Type B pancreatic cell (in vitro differentiated cells): ENCODE measurements around the gene C18orf32. TPM values are rescaled to one million over a fixed set of nuclear protein-coding genes. Genes with fewer than 3 reads are reported as not detected.

ENCODE experiments used
- DNase-seq: peaks from one replicate; pipeline ENCODE4 v3.0.0; 2021; ENCODE audit warnings: mixed read lengths; ENCODE audit not compliant: unreplicated experiment; ENCODE audit errors: extremely low spot score
- H3K27ac Mint-ChIP-seq: 2 replicates; pipeline ENCODE4 v1.8.0; 2021; ENCODE audit warnings: mild to moderate bottlenecking, mixed read lengths
- H3K27me3 Mint-ChIP-seq: 2 replicates; pipeline ENCODE4 v1.8.0; 2021; ENCODE audit warnings: mixed read lengths
- H3K36me3 Mint-ChIP-seq: 2 replicates; pipeline ENCODE4 v1.8.0; 2021; ENCODE audit warnings: mixed read lengths
- H3K4me1 Mint-ChIP-seq: one replicate; pipeline ENCODE4 v1.8.0; 2021; ENCODE audit warnings: mixed read lengths; ENCODE audit not compliant: unreplicated experiment
- H3K4me3 Mint-ChIP-seq: 2 replicates; pipeline ENCODE4 v1.8.0; 2021; ENCODE audit warnings: mild to moderate bottlenecking, mixed read lengths
- H3K9me3 Mint-ChIP-seq: 2 replicates; pipeline ENCODE4 v1.8.0; 2021; ENCODE audit warnings: mixed read lengths
- CTCF ChIP-seq: fragments of 200-600 bp; sonication (generic); conservative IDR thresholded peaks from 2 replicates; pipeline ENCODE4 v1.5.0; 2021; ENCODE audit warnings: antibody characterized with exemption, mild to moderate bottlenecking
- total RNA-seq: library from RNA; stranded (reverse); gene quantifications from 2 replicates; pipeline ENCODE4 v1.2.1, GENCODE V29; 2021; ENCODE audit warnings: low replicate concordance

The C18orf32 gene
- total RNA-seq, 1 donor from 2014 or later, result 42.1 TPM

DNA sequence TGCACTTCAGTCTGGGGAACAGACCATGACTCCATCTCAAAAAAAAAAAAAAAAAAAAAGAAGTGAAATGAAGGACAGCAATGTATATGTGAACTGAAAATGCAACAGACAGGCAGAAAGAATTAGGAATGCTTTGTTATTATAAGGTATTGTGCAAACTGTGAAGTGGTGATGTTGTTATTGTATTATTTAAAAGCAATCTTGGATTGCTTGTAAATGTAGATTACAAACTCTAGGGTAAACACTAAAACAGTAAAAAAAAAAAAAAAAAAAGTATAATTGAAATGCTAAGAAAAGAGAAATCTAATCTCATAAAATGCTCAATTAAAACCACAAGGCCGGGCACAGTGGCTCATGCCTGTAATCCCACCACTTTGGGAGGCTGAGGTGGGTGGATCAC, 51.9 kb downstream of the C18orf32 start:
- no peaks in the 10 kb centered on the region for H3K36me3 Mint-ChIP-seq
- no peak overlapping the region for H3K27ac Mint-ChIP-seq
- no peaks in the 10 kb centered on the region for H3K9me3 Mint-ChIP-seq
- no peak for TF ChIP-seq CTCF
- no peak overlapping the region for H3K4me3 Mint-ChIP-seq
- DNase-seq, result no peak
- H3K4me1 Mint-ChIP-seq, result no peaks in the 10 kb centered on the region
- no peaks in the 10 kb centered on the region for H3K27me3 Mint-ChIP-seq

DNA sequence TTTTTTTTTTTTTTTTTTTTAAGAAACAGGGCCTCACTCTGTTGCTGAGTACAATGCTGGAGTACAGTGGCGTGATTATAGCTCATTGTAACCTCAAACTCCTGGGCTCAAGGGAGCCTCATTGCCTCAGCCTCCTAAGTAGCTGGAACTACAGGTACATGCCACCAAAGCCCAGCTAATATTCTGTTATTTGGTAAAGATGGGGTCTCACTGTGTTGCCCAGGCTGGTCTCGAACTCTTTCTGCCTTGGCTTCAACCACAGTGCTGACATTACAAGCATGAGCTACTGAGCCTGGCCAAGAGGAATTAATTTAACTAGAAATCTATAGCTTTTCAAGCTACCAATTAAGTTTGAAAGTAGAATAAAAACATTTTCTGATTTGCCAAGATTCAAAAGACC, 54.4 kb downstream of the C18orf32 start:
- Mint-ChIP-seq H3K4me1 (no peaks in the 10 kb centered on the region), H3K27me3 (no peaks in the 10 kb centered on the region), H3K9me3 (no peaks in the 10 kb centered on the region), H3K4me3 (no peak overlapping the region), H3K36me3 (peaks cover 13% of the 10 kb centered on the region), H3K27ac (no peak overlapping the region)
- no peak for DNase-seq
- no peak for TF ChIP-seq CTCF

- Mint-ChIP-seq H3K9me3 (no peaks in the 10 kb centered on the region), H3K27ac (no peak overlapping the region), H3K4me1 (no peaks in the 10 kb centered on the region), H3K27me3 (no peaks in the 10 kb centered on the region), H3K4me3 (no peak overlapping the region), H3K36me3 (peaks cover 15% of the 10 kb centered on the region)
- TF ChIP-seq CTCF, result no peak
- no peak for DNase-seq
These were observed 55.7 kb downstream of the C18orf32 start for GRCh38 chr18:49431165-49431962.

Other genes starting within 250 kb of the C18orf32 start
- gene DYM, start 26.6 kb downstream of the C18orf32 start, total RNA-seq, result 65.0 and 68.8 TPM in 2 replicates
- gene RPL17, start 5.2 kb upstream of the C18orf32 start, total RNA-seq, result 2,087 and 2,300 TPM in 2 replicates
- gene LIPG, start 74.8 kb upstream of the C18orf32 start, total RNA-seq, result 16.9 and 22.7 TPM in 2 replicates